GM12864 (cell line): ENCODE results near the gene SLC7A5.

ENCODE experiments used
- DNase-seq: peaks from one replicate; pipeline ENCODE4 v3.0.0-alpha.2; 2011; ENCODE audit warnings: low read depth
- H3K4me3 ChIP-seq: 2 replicates; pipeline ENCODE4 v1.5.1; 2011; ENCODE audit warnings: mild to moderate bottlenecking, low read depth, low read length, control low read depth
- TF ChIP-seq, protein P1 (sequence below): IDR thresholded peaks from 2 replicates; pipeline ENCODE4 v1.5.1; 2011; ENCODE audit warnings: low read depth, mild to moderate bottlenecking, moderate library complexity, low read length, control low read depth, inconsistent platforms; ENCODE audit errors: missing control alignments

The SLC7A5 gene

DNA sequence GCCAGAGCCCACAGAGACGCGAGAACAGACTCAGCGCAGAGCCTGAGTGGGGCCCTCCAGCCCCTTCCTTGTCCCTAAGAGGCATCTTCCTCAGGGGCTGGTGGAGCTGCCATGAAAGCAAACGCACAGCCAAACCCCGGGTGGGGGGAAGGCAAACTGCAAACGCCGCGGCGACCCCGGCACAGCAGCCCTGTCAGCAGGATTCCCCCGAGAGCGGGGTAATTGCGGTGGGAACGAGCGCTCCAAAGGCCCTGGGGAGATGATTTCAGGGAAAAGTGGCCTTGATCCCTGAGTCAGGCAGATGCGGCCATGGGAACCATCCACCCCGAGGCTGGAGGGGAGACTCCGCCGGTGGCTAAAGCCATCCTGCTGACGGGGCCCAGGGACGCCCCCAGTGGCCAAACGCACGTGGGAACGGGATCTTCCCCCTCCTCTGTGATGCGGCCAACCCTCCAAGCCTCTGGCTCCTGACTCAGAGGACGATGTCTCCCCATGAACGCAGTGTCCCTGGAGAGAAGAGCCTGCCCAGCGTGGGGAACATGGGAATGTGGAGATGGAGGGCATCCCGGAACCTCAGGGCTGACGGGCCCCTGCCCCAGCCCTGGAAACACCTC, 25.1 kb downstream of the SLC7A5 start:
- TF ChIP-seq, protein P1, sequence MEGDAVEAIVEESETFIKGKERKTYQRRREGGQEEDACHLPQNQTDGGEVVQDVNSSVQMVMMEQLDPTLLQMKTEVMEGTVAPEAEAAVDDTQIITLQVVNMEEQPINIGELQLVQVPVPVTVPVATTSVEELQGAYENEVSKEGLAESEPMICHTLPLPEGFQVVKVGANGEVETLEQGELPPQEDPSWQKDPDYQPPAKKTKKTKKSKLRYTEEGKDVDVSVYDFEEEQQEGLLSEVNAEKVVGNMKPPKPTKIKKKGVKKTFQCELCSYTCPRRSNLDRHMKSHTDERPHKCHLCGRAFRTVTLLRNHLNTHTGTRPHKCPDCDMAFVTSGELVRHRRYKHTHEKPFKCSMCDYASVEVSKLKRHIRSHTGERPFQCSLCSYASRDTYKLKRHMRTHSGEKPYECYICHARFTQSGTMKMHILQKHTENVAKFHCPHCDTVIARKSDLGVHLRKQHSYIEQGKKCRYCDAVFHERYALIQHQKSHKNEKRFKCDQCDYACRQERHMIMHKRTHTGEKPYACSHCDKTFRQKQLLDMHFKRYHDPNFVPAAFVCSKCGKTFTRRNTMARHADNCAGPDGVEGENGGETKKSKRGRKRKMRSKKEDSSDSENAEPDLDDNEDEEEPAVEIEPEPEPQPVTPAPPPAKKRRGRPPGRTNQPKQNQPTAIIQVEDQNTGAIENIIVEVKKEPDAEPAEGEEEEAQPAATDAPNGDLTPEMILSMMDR, result peak; percentile 14
- H3K4me3 ChIP-seq, result no peak overlapping the region
- no peak for DNase-seq

DNA sequence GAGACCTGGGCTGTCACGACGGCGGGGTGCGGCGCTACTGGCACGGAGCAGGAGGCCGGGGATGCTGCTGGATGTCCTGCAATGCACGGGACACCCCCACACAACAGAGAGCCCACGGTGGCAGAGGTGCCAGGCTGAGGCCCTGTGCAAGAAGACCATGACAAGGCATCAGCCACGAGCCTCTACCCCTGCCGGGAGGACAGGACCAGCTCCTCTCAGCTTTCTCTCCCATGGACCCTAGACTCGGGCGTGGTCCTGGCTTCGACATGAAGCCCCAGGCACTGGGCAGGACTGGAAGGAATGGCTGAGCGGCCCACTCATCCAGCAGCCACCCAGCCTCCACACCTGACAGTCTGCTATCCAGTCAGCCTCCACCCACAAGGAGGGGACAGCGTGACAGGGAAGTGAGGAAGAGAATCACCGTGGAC, 25.6 kb downstream of the SLC7A5 start:
- no peak for DNase-seq
- TF ChIP-seq, protein P1, result no peak
- H3K4me3 ChIP-seq, result no peak overlapping the region

DNA sequence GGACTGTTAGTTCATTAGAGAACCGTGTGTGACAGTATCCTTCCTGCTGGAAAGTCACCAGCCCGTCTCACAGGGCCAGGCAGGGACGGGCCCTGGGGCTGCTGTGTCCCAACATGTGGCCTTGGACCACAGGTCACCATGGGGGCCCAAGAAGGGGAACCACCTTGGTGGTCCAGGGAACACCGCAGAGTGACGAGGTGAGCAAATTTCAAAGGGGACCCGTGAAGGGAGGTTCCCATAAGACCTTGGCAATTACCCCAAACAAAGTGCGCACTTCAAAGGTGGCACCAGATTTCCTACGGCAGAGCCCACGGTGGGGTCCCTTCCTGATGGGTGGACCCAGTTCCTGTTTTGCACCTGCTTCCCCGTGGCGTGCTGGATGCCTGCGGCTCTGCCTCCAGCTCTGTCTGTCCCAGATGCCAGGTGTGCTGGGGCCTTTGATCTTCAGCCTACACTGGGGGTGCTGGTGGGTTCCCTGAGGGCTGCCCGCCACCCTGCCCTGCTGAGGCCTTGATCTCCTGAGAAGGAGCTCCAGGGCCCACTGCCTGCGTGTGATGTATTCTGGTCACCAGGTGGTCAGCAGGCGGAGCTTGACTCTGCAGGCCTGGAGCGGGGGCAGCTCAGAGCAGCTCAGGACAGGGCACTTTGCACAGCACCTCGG, 27.0 kb downstream of the SLC7A5 start:
- TF ChIP-seq, protein P1, result no peak
- no peak overlapping the region for H3K4me3 ChIP-seq
- no peak for DNase-seq

DNA sequence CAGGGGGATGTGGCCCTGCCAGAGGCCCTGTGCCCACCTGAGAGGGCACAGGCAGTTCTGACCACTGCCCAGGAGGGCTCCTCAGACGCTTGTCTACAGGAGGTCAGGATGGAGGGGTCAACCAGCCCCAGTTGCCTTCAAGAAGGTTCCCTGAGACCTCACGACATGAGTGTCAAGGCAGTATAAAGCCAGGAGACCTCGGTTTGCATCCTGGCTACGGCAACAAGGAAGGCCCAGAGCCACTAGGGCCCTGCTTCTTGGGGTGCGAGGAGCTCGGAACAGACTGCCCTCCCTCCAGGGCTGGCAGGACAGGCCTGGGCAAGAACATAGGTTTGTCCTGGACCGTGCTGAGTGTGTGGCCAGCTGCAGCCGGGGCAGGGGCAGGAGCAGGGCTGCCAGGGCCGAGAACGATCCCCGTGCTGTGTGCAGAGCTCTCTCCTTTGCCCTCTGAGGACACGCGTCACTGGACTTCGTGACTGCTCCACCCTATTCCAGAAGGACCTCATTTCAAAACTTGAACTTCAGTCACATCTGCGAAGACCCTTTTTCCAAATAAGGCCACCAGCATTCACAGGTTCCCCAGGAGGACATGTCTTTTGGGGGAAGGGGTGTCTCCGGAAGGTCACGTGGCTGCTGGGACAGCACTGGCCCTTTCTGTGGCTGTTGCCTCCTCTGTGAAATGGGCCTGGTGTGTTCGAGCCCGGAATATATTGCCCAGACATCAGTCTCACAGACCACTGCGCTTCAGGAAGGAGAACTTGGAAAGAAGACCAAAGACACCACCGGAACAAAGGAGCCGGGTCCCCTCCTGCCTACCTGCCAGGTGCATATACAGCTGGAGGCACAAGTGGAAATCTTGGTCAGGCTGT, 27.7 kb downstream of the SLC7A5 start:
- TF ChIP-seq, protein P1, result no peak
- DNase-seq, result no peak
- H3K4me3 ChIP-seq, result no peak overlapping the region

DNA sequence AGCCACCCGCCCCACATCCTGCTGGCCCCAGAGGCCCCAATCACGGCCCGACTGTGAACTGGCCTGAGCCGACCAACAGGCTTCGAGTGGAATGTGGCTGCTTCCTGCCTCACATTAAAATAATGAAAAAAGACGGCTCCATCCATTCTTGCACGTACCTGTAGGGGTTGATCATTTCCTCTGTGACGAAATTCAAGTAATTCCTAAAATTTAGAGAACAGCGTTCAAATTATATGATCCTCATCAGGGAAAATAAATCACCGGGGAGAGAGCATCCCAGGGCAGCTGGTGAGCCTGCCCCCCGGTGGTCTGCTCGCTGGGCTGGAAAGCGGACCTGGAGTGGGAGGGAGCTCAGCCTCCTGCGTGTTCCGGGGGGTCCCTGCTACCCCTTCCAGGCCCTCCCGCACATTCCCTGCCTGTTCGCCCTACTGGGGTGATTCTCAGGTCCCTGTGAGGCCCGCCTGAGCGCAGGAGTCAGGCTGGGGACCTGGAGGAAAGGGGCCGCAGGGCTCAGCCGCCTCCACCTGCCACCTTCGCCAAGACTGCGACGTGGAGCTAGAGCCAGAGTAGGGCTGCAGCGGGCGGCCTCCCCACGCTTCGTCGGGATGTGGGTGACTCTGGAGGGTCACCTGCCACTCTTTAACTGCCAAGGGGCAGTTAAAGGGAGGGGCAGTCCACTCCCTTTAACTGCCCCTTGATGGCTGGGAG, 28.9 kb downstream of the SLC7A5 start:
- no peak overlapping the region for H3K4me3 ChIP-seq
- TF ChIP-seq, protein P1, result no peak
- DNase-seq, result no peak

DNA sequence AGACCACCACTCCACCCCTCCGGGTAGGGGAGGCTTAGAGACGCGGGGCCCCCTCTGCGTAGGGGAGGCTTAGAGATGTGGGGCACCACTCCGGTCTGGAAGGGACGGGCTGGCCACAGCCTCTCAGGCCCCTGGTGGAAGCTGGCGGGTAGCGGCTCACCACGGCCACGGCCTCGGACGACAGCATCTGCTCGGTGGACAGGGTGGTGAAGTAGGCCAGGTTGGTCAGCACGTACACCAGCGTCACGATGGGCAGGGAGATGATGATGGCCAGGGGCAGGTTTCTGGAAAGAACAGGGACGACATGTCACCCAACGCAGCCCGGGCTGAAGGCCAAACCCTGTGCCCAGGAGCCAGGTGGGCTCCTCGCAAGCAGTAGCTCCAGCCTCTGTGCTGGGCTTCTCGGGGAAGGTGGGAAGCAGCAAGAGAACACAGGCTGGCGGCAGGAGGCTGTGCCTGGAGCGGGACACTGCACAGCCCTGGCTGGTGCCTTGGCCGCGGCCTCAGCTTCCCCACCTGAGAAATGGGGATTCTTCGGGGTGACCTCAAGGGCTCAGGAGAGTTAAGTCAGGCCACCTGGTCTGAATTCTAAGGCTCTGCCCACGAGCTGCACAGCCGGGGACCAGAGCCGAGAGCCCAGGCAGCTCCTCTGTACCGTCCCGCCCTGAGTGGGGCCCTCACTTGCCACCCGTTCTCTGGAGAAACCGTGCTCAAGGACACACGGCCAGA, 29.6 kb downstream of the SLC7A5 start:
- TF ChIP-seq, protein P1, result no peak
- DNase-seq, result no peak
- no peak overlapping the region for H3K4me3 ChIP-seq
